CD4-positive, alpha-beta T cell treated with Interferon gamma for 1 hour (primary cell): Measurements from ENCODE around the gene SUGCT.
A peak's percentile ranks its signal among the peaks of the same experiment; 100 is the strongest.

Experiments
- DNase-seq: peaks from one replicate; pipeline ENCODE4 v3.0.0-alpha.2; 2020

SUGCT gene

GRCh38 chr7:40268810-40269209 lies 134.0 kb downstream of the SUGCT start:
- peak; percentile 26 for DNase-seq

- DNase-seq = no peak
These were observed 141.3 kb downstream of the SUGCT start for GRCh38 chr7:40276061-40276460.

GRCh38 chr7:40279991-40280390 lies 145.2 kb downstream of the SUGCT start:
- no peak for DNase-seq

GRCh38 chr7:40282858-40283257 lies 148.1 kb downstream of the SUGCT start:
- DNase-seq = no peak

GRCh38 chr7:40283391-40283790 lies 148.6 kb downstream of the SUGCT start:
- DNase-seq = no peak

- no peak for DNase-seq
These were observed 154.0 kb downstream of the SUGCT start for GRCh38 chr7:40288827-40289226.

- DNase-seq = no peak
These were observed 163.0 kb downstream of the SUGCT start for GRCh38 chr7:40297741-40298311.

GRCh38 chr7:40298421-40298820 lies 163.6 kb downstream of the SUGCT start:
- DNase-seq = no peak

- DNase-seq = no peak
These were observed 164.3 kb downstream of the SUGCT start for GRCh38 chr7:40299097-40299496.

GRCh38 chr7:40300146-40300670 lies 165.4 kb downstream of the SUGCT start:
- no peak for DNase-seq

- DNase-seq = no peak
These were observed 166.8 kb downstream of the SUGCT start for GRCh38 chr7:40301486-40302068.

GRCh38 chr7:40303996-40304395 lies 169.2 kb downstream of the SUGCT start:
- no peak for DNase-seq

GRCh38 chr7:40305229-40305628 lies 170.4 kb downstream of the SUGCT start:
- DNase-seq = no peak

- DNase-seq = no peak
These were observed 171.2 kb downstream of the SUGCT start for GRCh38 chr7:40306025-40306424.

- no peak for DNase-seq
These were observed 171.8 kb downstream of the SUGCT start for GRCh38 chr7:40306596-40306995.

GRCh38 chr7:40310258-40310657 lies 175.5 kb downstream of the SUGCT start:
- no peak for DNase-seq

GRCh38 chr7:40311307-40311706 lies 176.5 kb downstream of the SUGCT start:
- no peak for DNase-seq

GRCh38 chr7:40315277-40315676 lies 180.5 kb downstream of the SUGCT start:
- no peak for DNase-seq

GRCh38 chr7:40316176-40316575 lies 181.4 kb downstream of the SUGCT start:
- DNase-seq = no peak

GRCh38 chr7:40324914-40325313 lies 190.1 kb downstream of the SUGCT start:
- no peak for DNase-seq

- DNase-seq = no peak
These were observed 192.3 kb downstream of the SUGCT start for GRCh38 chr7:40327113-40327512.

- no peak for DNase-seq
These were observed 193.1 kb downstream of the SUGCT start for GRCh38 chr7:40327873-40328272.

GRCh38 chr7:40329601-40330153 lies 194.9 kb downstream of the SUGCT start:
- no peak for DNase-seq

GRCh38 chr7:40330408-40330807 lies 195.6 kb downstream of the SUGCT start:
- DNase-seq = no peak

GRCh38 chr7:40331915-40332314 lies 197.1 kb downstream of the SUGCT start:
- DNase-seq = no peak
